Heart left ventricle (tissue), 16 donors: ENCODE measurements around the gene EHD2. TPM values are rescaled to one million over a fixed set of nuclear protein-coding genes. Genes with fewer than 3 reads are reported as not detected.

Source experiments
- ATAC-seq, 4 donors: fragments of 200-7000 bp; cut with Tn5 transposase; one replicate each; pipeline ENCODE4 v1.9.1; 2020 to 2022; ENCODE audit warnings: moderate library complexity in 4 of 4, mild to moderate bottlenecking in 3 of 4, moderate number of reproducible peaks in 1 of 4
- DNase-seq, 5 donors: peaks; one replicate each; pipeline ENCODE4 v3.0.0-alpha.2; 2020
- H3K27ac ChIP-seq, 12 donors: fragments of 200-600 bp; sonication (generic) in 4 of 12; one replicate each; pipeline versions ENCODE4 v1.5.0 to v1.8.0; 2016 to 2022; ENCODE audit warnings: mild to moderate bottlenecking in 2 of 12
- H3K27me3 ChIP-seq, 9 donors: fragments of 200-600 bp; sonication (generic) in 2 of 9; one replicate each; pipeline versions ENCODE4 v1.5.1 to v1.8.0; 2016 to 2022; ENCODE audit warnings: mild to moderate bottlenecking in 3 of 9
- H3K36me3 ChIP-seq, 9 donors: fragments of 200-600 bp; sonication (generic) in 2 of 9; one replicate each; pipeline versions ENCODE4 v1.5.0 to v1.8.0; 2018 to 2022; ENCODE audit warnings: mild to moderate bottlenecking in 2 of 9
- H3K4me1 ChIP-seq, 12 donors: fragments of 200-600 bp; sonication (generic) in 4 of 12; one replicate each; pipeline versions ENCODE4 v1.5.0 to v1.8.0; 2016 to 2022; ENCODE audit warnings: mild to moderate bottlenecking in 3 of 12
- H3K4me3 ChIP-seq, 12 donors: fragments of 200-600 bp; sonication (generic) in 4 of 12; one replicate each; pipeline versions ENCODE4 v1.5.0 to v1.8.0; 2017 to 2022; ENCODE audit warnings: mild to moderate bottlenecking in 9 of 12, moderate library complexity in 4 of 12
- H3K9me3 ChIP-seq, 12 donors: fragments of 200-600 bp; sonication (generic) in 4 of 12; one replicate each; pipeline versions ENCODE4 v1.5.0 to v1.8.0; 2016 to 2022; ENCODE audit warnings: mild to moderate bottlenecking in 1 of 12
- POLR2A ChIP-seq, 2 donors: fragments of 450-650 bp; IDR thresholded peaks; one replicate each; pipeline ENCODE4 v1.6.1; 2017; ENCODE audit warnings: antibody characterized with exemption in 2 of 2, mild to moderate bottlenecking in 2 of 2, moderate library complexity in 2 of 2
- WGBS, 4 donors: extraction: QIAGEN DNeasy Blood & Tissue Kit in 2 of 4; methylation state at CpG; one replicate each; pipeline versions ENCODE4 v1.1.5 to v1.1.7; 2013 to 2018; 5-methylcytosine and 5-hydroxymethylcytosine counted together
- intact Hi-C, 10 donors: fragments of 100-400 bp; cut with DNase I; formaldehyde crosslinking; loops; one replicate each; pipeline versions ENCODE4 v1.11.1 to v1.14.2; 2022
- polyA plus RNA-seq, 2 donors: library from polyadenylated mRNA; stranded (reverse); fragments of 200-250 nt; gene quantifications; one replicate each; pipeline ENCODE4 v1.2.3, GENCODE V29; 2013
- total RNA-seq, 9 donors: library from RNA; depleted of rRNA in 2 of 9; stranded (reverse); fragments of >200 nt in 2 of 9; fragmentation: NEBNext Ultra II Directional in 3 of 9; extraction: Animal tissue kit (Norgen Biotek cat#: 25700) in 3 of 9; gene quantifications; one replicate each; pipeline versions ENCODE4 v1.1.0 to v1.2.4, GENCODE V29; 2016 to 2023
- TF ChIP-seq, protein P1 (sequence below), 12 donors: fragments of 200-600 bp; sonication (generic) in 4 of 12; IDR thresholded peaks; one replicate each; pipeline versions ENCODE4 v1.5.0 to v1.8.0; 2018 to 2022; ENCODE audit warnings: antibody characterized with exemption in 12 of 12, mild to moderate bottlenecking in 5 of 12
- donor health status: ischemic (EF 13 %, LVEDD 7.1; RV severe dilation, severe dysfunction).
- donor health status: healthy with polysubstance abuse.
- donor health status: DM: no; HTN: yes; CAD: no.
- donor health status: DM: no; HTN: no; CAD: no.
- donor health status: ischemic (EF 25% LVEDD 6.9; RV normal size, moderate dysfunction).
- donor health status: ischemic (EF 25% LVEDD 5.7; RV mildly dilated, moderate dysfunction).
- donor health status: healthy.
- donor health status: DM: yes; HTN: yes; CAD: no.
- donor health status: ischemic (EF 35%, LVEDD 5.7; RV mildly dilated, moderate dysfunction).
- donor health status: nonischemic (EF 11% LVEDD 7.7; RV severe dilation, severe dysfunction).
- donor health status: DM: yes; HTN: yes; CAD: no.
- donor health status: PGD.
- donor health status: ischemic (EF 29% LVEDD 5.4; RV normal size, mild dysfunction).
- donor health status: nonischemic (EF 23%, LVEDD 6.1; RV moderate dilation, normal function).

The EHD2 gene
- total and polyA plus RNA-seq, 11 donors, result 30.6 to 133 (median 45.1) TPM

DNA sequence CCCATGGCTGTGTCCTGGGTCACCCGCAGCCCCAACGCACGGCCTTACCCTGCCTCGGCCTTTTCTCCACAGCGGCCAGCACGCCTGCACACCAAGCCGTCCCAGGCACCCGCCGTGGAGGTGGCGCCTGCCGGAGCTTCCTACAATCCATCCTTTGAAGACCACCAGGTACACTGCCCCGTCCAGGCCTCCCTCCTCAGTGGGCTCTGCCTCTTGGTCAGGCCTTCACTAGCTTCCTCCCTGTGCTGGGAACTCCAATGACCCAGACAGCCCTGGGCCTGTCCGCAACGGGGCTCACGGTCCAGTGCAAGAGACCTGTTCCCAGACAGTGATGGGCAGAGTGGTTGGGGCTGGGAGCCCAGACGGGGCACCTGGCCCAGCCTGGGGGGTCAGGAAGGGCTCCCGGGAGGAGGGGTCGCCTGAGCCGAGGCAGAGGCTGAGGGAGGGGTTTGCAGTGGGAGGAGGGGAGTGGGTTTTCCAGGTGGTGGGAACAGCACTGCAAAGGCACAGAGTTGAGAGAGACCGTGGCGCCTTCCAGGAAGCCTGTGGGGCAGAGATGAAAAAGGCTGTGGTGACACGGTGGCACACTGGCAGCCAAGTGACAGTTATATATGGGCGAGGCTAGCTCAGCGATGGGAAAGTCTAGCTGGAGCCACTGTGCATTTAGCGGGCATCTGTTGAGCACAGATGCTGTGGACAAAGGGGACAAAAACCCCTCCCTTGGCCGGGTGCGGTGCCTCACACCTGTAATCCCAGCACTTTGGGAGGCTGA lies 39.4 kb downstream of the EHD2 start:
- Histone ChIP-seq H3K27me3 (no peaks in the 10 kb centered on the region), H3K4me1 (peaks cover 0 to 3% (median 0%) of the 10 kb centered on the region in 12 donors), H3K9me3 (no peaks in the 10 kb centered on the region), H3K4me3 (no peak overlapping the region), H3K27ac (no peak overlapping the region), H3K36me3 (peaks cover 0 to 100% (median 100%) of the 10 kb centered on the region in 9 donors)
- 89 to 94% (median 92%) methylated on average over 24 to 27 of the region's 27 CpGs for WGBS, 4 donors
- no peak for TF ChIP-seq POLR2A (IDR thresholded peaks at IDR 0.05)
- TF ChIP-seq, protein P1, sequence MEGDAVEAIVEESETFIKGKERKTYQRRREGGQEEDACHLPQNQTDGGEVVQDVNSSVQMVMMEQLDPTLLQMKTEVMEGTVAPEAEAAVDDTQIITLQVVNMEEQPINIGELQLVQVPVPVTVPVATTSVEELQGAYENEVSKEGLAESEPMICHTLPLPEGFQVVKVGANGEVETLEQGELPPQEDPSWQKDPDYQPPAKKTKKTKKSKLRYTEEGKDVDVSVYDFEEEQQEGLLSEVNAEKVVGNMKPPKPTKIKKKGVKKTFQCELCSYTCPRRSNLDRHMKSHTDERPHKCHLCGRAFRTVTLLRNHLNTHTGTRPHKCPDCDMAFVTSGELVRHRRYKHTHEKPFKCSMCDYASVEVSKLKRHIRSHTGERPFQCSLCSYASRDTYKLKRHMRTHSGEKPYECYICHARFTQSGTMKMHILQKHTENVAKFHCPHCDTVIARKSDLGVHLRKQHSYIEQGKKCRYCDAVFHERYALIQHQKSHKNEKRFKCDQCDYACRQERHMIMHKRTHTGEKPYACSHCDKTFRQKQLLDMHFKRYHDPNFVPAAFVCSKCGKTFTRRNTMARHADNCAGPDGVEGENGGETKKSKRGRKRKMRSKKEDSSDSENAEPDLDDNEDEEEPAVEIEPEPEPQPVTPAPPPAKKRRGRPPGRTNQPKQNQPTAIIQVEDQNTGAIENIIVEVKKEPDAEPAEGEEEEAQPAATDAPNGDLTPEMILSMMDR (IDR thresholded peaks at IDR 0.05), result no peak
- DNase-seq, result no peak
- no peak for ATAC-seq
- intact Hi-C loops, result no loop called here

DNA sequence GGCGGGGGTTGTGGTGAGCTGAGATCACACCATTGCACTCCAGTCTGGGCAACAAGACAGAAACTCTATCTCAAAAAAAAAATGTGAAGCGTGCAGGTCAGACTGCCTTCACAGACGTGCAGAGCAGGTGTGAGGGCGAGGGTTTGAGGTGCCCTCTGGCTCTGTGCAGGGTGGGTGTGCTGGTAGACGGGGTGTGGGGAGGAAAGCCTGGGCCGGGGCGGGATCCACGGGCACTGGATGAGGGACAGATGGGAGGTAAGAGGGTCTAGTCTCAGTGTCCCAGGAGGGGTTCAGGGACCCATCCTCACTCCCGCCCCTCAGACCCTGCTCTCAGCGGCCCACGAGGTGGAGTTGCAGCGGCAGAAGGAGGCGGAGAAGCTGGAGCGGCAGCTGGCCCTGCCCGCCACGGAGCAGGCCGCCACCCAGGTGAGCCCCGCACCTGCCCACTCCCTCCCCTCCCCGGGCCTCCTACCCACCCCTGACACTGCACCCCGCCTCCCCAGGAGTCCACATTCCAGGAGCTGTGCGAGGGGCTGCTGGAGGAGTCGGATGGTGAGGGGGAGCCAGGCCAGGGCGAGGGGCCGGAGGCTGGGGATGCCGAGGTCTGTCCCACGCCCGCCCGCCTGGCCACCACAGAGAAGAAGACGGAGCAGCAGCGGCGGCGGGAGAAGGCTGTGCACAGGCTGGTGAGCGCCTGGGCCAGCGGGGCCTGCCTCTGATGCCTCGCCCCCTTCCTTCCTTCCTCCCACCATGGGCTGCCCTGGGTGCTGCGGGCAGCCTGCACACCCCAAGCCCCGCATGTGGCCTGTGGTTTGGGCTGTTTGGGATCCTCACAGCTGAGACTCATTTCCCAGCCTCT lies 41.2 kb downstream of the EHD2 start:
- H3K4me3 ChIP-seq, result no peak overlapping the region
- H3K27me3 ChIP-seq, result no peaks in the 10 kb centered on the region
- H3K9me3 ChIP-seq, result peaks cover 0 to 5% (median 0%) of the 10 kb centered on the region in 12 donors
- peaks cover 0 to under 1% (median 0%) of the 10 kb centered on the region in 12 donors for H3K4me1 ChIP-seq
- 84 to 96% (median 93%) methylated on average over 37 of the region's 37 CpGs for WGBS, 4 donors
- DNase-seq, result no peak
- H3K36me3 ChIP-seq, result peaks cover 0 to 100% (median 100%) of the 10 kb centered on the region in 9 donors
- H3K27ac ChIP-seq, result no peak overlapping the region
- no peak for ATAC-seq
- intact Hi-C loops, result no loop called here
- TF ChIP-seq POLR2A (IDR thresholded peaks at IDR 0.05), result no peak
- TF ChIP-seq, protein P1 (IDR thresholded peaks at IDR 0.05), result no peak

DNA sequence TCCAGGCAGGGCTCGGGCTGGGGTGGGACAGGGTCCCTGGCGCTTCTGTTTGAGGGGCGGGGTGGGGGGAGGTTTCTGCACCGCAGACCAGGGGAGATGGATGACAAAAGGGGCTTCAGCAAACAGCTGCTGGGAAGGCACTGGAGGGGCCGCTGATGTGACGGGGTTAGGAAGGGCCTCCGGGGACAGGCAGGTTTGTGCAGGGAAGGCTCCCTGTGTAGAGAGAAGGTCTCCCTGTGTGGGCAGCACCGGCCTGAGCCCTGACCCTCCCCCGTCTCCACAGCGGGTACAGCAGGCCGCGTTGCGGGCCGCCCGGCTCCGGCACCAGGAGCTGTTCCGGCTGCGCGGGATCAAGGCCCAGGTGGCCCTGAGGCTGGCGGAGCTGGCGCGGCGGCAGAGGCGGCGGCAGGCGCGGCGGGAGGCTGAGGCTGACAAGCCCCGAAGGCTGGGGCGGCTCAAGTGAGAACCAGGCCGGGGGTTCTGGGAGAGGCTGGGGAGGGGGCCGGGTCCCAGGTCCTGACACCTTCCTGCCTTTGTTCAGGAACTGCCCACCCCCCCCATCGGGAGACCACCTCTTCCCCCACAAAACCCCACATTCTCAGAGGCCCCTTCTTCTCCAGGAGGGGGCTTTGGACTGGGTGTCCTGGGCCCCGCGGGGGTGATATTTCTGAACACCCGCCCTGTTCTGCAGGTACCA lies 42.0 kb downstream of the EHD2 start:
- no peaks in the 10 kb centered on the region for H3K27me3 ChIP-seq
- H3K4me3 ChIP-seq, result no peak overlapping the region
- H3K36me3 ChIP-seq, result peaks cover 0 to 100% (median 93%) of the 10 kb centered on the region in 9 donors
- intact Hi-C loops, result no loop called here
- no peak overlapping the region for H3K27ac ChIP-seq
- 87 to 96% (median 92%) methylated on average over 22 to 36 of the region's 36 CpGs for WGBS, 4 donors
- H3K9me3 ChIP-seq, result peaks cover 0 to 5% (median 0%) of the 10 kb centered on the region in 12 donors
- H3K4me1 ChIP-seq, result no peaks in the 10 kb centered on the region
- DNase-seq, result no peak
- ATAC-seq, result no peak
- TF ChIP-seq, protein P1 (IDR thresholded peaks at IDR 0.05), result no peak
- no peak for TF ChIP-seq POLR2A (IDR thresholded peaks at IDR 0.05)
